Endothelial cell of umbilical vein (primary cell): Measurements from ENCODE around the gene RGS4. TPM values are rescaled to one million over a fixed set of nuclear protein-coding genes. Genes with fewer than 3 reads are reported as not detected.

Source experiments
- BruUV-seq: library from RNA; stranded (reverse); fragments of 400-500 nt; replicated peaks from 2 replicates; lab custom pipeline; 2021; lab: Mats Ljungman, UMichigan
- CTCF ChIA-PET: fragments of 300-600, 350-600 bp; sonication (Branson Sonifier 250); formaldehyde crosslinking; loops from one replicate; lab custom pipeline; 2021; ENCODE audit warnings: antibody characterized with exemption, inconsistent platforms; lab: Charles Lee
- POLR2A ChIA-PET: fragments of 300-600, 350-600 bp; sonication (Branson Sonifier 250); formaldehyde crosslinking; loops from one replicate; lab custom pipeline; 2021; ENCODE audit warnings: antibody characterized with exemption, inconsistent platforms; lab: Charles Lee
- DNase-seq: peaks from one replicate; pipeline ENCODE4 v3.0.0-alpha.2; 2011; ENCODE audit warnings: low read depth, low spot score
- FAIRE-seq: peaks from 2 replicates; lab custom pipeline; 2011; peaks lifted over from hg19 to GRCh38; lab: Jason Lieb, UNC
- H2AFZ ChIP-seq: 2 replicates; pipeline ENCODE4 v1.6.0; 2012; ENCODE audit warnings: low read depth, low read length, control low read depth, inconsistent platforms
- H3K27ac ChIP-seq: 2 replicates; pipeline ENCODE4 v1.5.1; 2011; ENCODE audit warnings: low read depth, mild to moderate bottlenecking, control low read depth, low read length, moderate library complexity; ENCODE audit not compliant: insufficient read depth
- H3K27me3 ChIP-seq, 2 experiments: 2 replicates each; pipeline versions ENCODE4 v1.6.0 to v1.6.1; 2011; ENCODE audit warnings: low read length in 2 of 2, mixed read lengths in 1 of 2; ENCODE audit not compliant: control insufficient read depth in 2 of 2, insufficient read depth in 2 of 2
- H3K36me3 ChIP-seq, 2 experiments: 2 replicates in 1 of 2; 3 replicates in 1 of 2; pipeline ENCODE4 v1.5.1; 2011; ENCODE audit warnings: low read length in 2 of 2, mild to moderate bottlenecking in 1 of 2, moderate library complexity in 1 of 2; ENCODE audit not compliant: control insufficient read depth in 2 of 2, insufficient read depth in 2 of 2; ENCODE audit errors: extremely low read depth in 1 of 2
- H3K4me1 ChIP-seq: 3 replicates; pipeline ENCODE4 v1.5.1; 2011; ENCODE audit warnings: mild to moderate bottlenecking, low read length; ENCODE audit not compliant: control insufficient read depth, insufficient read depth; ENCODE audit errors: extremely low read depth
- H3K4me2 ChIP-seq: 2 replicates; pipeline ENCODE4 v1.6.1; 2011; ENCODE audit warnings: low read length, control low read depth, mixed read lengths; ENCODE audit not compliant: insufficient read depth
- H3K4me3 ChIP-seq, 3 experiments: fragments of 200-600 bp in 1 of 3; sonication (generic), shearing (Covaris generic) in 1 of 3; replicated peaks in 1 of 3; 2 replicates each; pipeline ENCODE4 v1.5.1; 2011 to 2016; ENCODE audit warnings: control low read depth in 3 of 3, low read length in 3 of 3, mild to moderate bottlenecking in 2 of 3, inconsistent platforms in 1 of 3, low read depth in 1 of 3, moderate library complexity in 1 of 3; ENCODE audit not compliant: insufficient read depth in 1 of 3
- H3K79me2 ChIP-seq: 2 replicates; pipeline ENCODE4 v1.6.0; 2012; ENCODE audit warnings: low read length, inconsistent platforms; ENCODE audit not compliant: control insufficient read depth, insufficient read depth
- H3K9ac ChIP-seq: replicated peaks from 2 replicates; pipeline ENCODE3; 2011; ENCODE audit warnings: low read length, control low read depth; ENCODE audit not compliant: insufficient read depth; ENCODE audit errors: extremely low read depth
- H3K9me1 ChIP-seq: replicated peaks from 3 replicates; pipeline ENCODE4 v1.6.0; 2011; ENCODE audit warnings: mild to moderate bottlenecking, low read length; ENCODE audit not compliant: control insufficient read depth, insufficient read depth; ENCODE audit errors: extremely low read depth
- H3K9me3 ChIP-seq: replicated peaks from 2 replicates; pipeline ENCODE4 v1.5.1; 2012; ENCODE audit warnings: low read length, inconsistent platforms; ENCODE audit not compliant: control insufficient read depth, insufficient read depth
- H4K20me1 ChIP-seq: replicated peaks from 2 replicates; pipeline ENCODE3; 2011; ENCODE audit warnings: mild to moderate bottlenecking, low read length; ENCODE audit not compliant: control insufficient read depth, insufficient read depth; ENCODE audit errors: extremely low read depth
- CTCF ChIP-seq, 2 donors: IDR thresholded peaks; 1 replicate in 1 of 2; 2 replicates in 1 of 2; pipeline ENCODE4 v1.5.1; 2011; ENCODE audit warnings: low read length in 2 of 2, mild to moderate bottlenecking in 2 of 2, moderate library complexity in 2 of 2, control low read depth in 1 of 2, inconsistent platforms in 1 of 2, low read depth in 1 of 2; ENCODE audit not compliant: insufficient read depth in 1 of 2; ENCODE audit errors: extremely low read depth in 1 of 2
- EZH2 ChIP-seq: IDR thresholded peaks from 2 replicates; pipeline ENCODE4 v1.6.1; 2012; ENCODE audit warnings: borderline replicate concordance, low read depth, mild to moderate bottlenecking, moderate library complexity, low read length, inconsistent platforms; ENCODE audit not compliant: severe bottlenecking
- FOS ChIP-seq: IDR thresholded peaks from 2 replicates; pipeline ENCODE4 v1.6.1; 2011; ENCODE audit warnings: mild to moderate bottlenecking, low read length, moderate library complexity, borderline replicate concordance; ENCODE audit not compliant: insufficient read depth
- GATA2 ChIP-seq: IDR thresholded peaks from 2 replicates; pipeline ENCODE4 v1.7.0; 2011; ENCODE audit warnings: low read depth, mild to moderate bottlenecking, moderate library complexity, mixed read lengths, low read length; ENCODE audit not compliant: insufficient read length, insufficient read depth
- JUN ChIP-seq: IDR thresholded peaks from 2 replicates; pipeline ENCODE4 v1.6.1; 2011; ENCODE audit warnings: borderline replicate concordance, low read depth; ENCODE audit not compliant: insufficient read length, insufficient read depth
- MAX ChIP-seq: IDR thresholded peaks from 2 replicates; pipeline ENCODE4 v1.6.1; 2011; ENCODE audit not compliant: insufficient read depth, insufficient read length
- MYC ChIP-seq: IDR thresholded peaks from one replicate; pipeline ENCODE4 v1.6.1; 2011; ENCODE audit warnings: mild to moderate bottlenecking, low read depth, low read length
- POLR2A ChIP-seq: IDR thresholded peaks from 2 replicates; pipeline ENCODE4 v1.6.1; 2012; ENCODE audit warnings: low read depth, mild to moderate bottlenecking, control low read depth, low read length
- POLR2AphosphoS5 ChIP-seq: IDR thresholded peaks from 2 replicates; pipeline ENCODE4 v1.6.1; 2012; ENCODE audit warnings: low read depth, mild to moderate bottlenecking, control low read depth, low read length, moderate library complexity; ENCODE audit not compliant: insufficient read depth
- dilution Hi-C: fragments of 300-500 bp; cut with MboI; formaldehyde crosslinking; loops from one replicate; pipeline ENCODE4 v1.15.0; 2019; ENCODE audit warnings: low sequenced_read_pairs; ENCODE audit not compliant: extremely low pct_ligation_motif_present
- intact Hi-C: fragments of 100-400 bp; cut with micrococcal nuclease; formaldehyde crosslinking; loops from one replicate; pipeline ENCODE4 v1.10.0; 2022
- polyA plus RNA-seq, 4 experiments: library from polyadenylated mRNA; depleted of rRNA in 3 of 4; stranded (reverse) in 3 of 4; unstranded in 1 of 4; fragments of >200 nt; gene quantifications; 2 replicates each; pipeline versions ENCODE4 v1.2.1 to v1.2.3, GENCODE V29; 2011 to 2012; ENCODE audit warnings: missing spikeins in 1 of 4
- total RNA-seq: library from RNA; stranded (reverse); gene quantifications from 2 replicates; pipeline ENCODE4 v1.2.3, GENCODE V29; 2021

The RGS4 gene
- total and polyA plus RNA-seq, 2 donors (not counting 3 experiments of a cell fraction or from before 2014, with no cell fraction given): 14.6 to 59.3 TPM

GRCh38 chr1:163048869-163049268 lies 20.3 kb upstream of the RGS4 start:
- no peak for TF ChIP-seq POLR2AphosphoS5
- no peak for TF ChIP-seq CTCF (IDR thresholded peaks at IDR 0.05; ENCODE audit: extremely low read depth in 1 of 2, insufficient read depth in 1 of 2, low read depth in 1 of 2, low read length in 2 of 2)
- TF ChIP-seq MYC: no peak
- no peak for TF ChIP-seq EZH2
- TF ChIP-seq POLR2A: no peak
- TF ChIP-seq JUN: no peak
- no peak for TF ChIP-seq FOS
- no peak for TF ChIP-seq MAX
- TF ChIP-seq GATA2: no peak
- Histone ChIP-seq H3K4me3 (no peak overlapping the region), H3K9me3 (no peaks in the 10 kb centered on the region), H3K27me3 (no peaks in the 10 kb centered on the region), H3K27ac (no peak overlapping the region), H3K9ac (no peak overlapping the region), H2AFZ (no peak overlapping the region), H3K79me2 (no peaks in the 10 kb centered on the region), H4K20me1 (no peaks in the 10 kb centered on the region), H3K4me1 (no peaks in the 10 kb centered on the region), H3K9me1 (no peaks in the 10 kb centered on the region), H3K4me2 (no peak overlapping the region), H3K36me3 (no peaks in the 10 kb centered on the region)
- no peak for DNase-seq
- ChIA-PET CTCF (no interaction called here), POLR2A (no interaction called here)
- intact Hi-C loops (no loop called here), dilution Hi-C loops (no loop called here)
- BruUV-seq: no TSS peak
- no peak for FAIRE-seq
